ENCODE data around the gene SCLY. TPM values are rescaled to one million over a fixed set of nuclear protein-coding genes. Genes with fewer than 3 reads are reported as not detected.

The SCLY gene
- total and polyA plus RNA-seq, 2 of the 8 experiments (the other 6 are each of a cell fraction or from before 2014, with no cell fraction given), result 79.0 to 79.5 TPM

GRCh38 chr2:238132463-238133450 is 72.0 kb downstream of the SCLY start (continued):
- TF ChIP-seq SRF (IDR thresholded peaks at IDR 0.05; ENCODE audit: low read depth, low read length) (no peak), SP4 (IDR thresholded peaks at IDR 0.05; ENCODE audit: low read length) (no peak)
